C4-2B (cell line): ENCODE data around the gene GRK3.
"Not testable (repeated sequence)": the region's sequence is repeated elsewhere in the genome, so short reads cannot be mapped to it uniquely, and the experiment has no call there.

ENCODE experiments used
- ZFX ChIP-seq: fragments of 450-650 bp; IDR thresholded peaks from 2 replicates; pipeline ENCODE4 v1.6.1; 2017
- TF ChIP-seq, protein P1 (sequence below): fragments of 450-650 bp; conservative IDR thresholded peaks from 2 replicates; pipeline ENCODE4 v1.5.1; 2017; ENCODE audit warnings: mild to moderate bottlenecking

DNA sequence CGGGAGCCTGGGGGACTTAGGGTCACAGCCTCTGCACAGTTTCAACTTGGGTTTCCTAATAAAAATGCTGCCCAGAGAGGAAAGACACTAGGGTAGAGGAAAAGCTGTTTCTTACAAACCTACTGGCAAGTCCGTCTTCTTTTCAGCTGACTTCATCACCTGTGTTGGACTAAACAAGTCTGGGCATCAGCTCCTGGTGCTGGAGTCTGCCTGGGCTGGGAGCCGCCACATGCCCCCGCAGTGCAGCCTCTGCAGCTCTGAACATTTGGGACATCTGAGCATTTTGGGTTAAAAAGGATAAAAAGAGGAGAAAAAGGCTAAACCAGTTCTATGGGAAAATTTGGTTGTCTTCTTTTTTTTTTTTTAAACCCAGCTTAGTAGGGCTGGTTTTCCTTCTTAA, 49.1 kb downstream of the GRK3 start:
- TF ChIP-seq, protein P1, sequence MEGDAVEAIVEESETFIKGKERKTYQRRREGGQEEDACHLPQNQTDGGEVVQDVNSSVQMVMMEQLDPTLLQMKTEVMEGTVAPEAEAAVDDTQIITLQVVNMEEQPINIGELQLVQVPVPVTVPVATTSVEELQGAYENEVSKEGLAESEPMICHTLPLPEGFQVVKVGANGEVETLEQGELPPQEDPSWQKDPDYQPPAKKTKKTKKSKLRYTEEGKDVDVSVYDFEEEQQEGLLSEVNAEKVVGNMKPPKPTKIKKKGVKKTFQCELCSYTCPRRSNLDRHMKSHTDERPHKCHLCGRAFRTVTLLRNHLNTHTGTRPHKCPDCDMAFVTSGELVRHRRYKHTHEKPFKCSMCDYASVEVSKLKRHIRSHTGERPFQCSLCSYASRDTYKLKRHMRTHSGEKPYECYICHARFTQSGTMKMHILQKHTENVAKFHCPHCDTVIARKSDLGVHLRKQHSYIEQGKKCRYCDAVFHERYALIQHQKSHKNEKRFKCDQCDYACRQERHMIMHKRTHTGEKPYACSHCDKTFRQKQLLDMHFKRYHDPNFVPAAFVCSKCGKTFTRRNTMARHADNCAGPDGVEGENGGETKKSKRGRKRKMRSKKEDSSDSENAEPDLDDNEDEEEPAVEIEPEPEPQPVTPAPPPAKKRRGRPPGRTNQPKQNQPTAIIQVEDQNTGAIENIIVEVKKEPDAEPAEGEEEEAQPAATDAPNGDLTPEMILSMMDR, result not testable (repeated sequence)
- TF ChIP-seq ZFX, result not testable (repeated sequence)
